ENCODE results near the gene IMMT.

Gene IMMT

DNA sequence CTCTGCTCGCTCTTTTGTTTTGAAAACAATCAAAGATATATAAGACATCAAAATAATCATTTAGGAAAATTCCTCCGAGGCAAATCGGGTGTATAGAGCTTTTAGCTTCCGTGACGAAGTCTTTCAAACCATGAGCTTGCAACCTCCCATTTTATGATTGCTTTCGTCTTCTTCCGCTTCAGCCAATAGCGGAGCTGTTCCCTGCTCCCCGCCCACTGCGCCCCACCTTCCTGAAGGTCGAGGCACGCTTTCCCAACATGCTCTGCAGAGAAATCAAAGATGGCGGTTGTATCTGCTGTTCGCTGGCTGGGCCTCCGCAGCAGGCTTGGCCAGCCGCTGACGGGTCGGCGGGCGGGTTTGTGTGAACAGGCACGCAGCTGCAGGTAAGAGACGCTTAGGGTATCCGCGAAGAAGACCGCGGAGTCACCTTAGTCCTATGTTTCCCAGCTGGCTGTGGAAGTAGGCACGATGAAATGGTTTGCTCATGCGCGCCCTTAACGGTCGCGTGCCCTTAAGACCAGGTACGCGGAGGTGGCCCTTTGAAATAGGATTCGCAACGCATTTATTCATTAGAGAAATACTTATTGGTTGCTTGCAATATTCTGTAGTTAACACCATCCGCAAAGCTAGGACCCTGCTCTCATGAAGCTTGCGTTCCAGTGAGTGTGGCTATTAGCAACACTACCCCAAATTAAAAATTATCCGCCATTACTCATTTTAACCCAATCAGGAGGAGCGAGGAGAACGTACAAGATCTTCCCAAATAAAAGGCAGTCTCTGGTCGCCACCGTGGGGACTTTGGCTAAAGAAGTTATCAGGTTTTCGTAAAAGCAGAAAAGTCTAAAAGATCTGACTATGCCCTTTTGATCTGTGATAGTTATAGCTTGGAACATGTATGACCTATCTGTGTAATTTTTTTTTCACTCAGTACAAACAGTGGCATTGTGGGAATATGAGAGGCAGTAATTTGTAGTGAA, 89.0 kb downstream of the IMMT start, which contains the start of gene PTCD3:
TSS of gene PTCD3 (plus strand) at position 267 of the 977 bp plus-strand sequence. CDS start at position 280, 13 bp downstream.
- no peaks in the 10 kb centered on the region for H3K9me3 ChIP-seq (ENCODE audit: control extremely low read depth in 1 of 5, control insufficient read depth in 4 of 5, insufficient read depth in 2 of 5, low read depth in 1 of 5, low read length in 4 of 5)
- H3K27ac ChIP-seq (ENCODE audit: insufficient read depth in 1 of 2, low read depth in 1 of 2, low read length in 2 of 2, poor library complexity in 1 of 2, severe bottlenecking in 2 of 2): peak within 1 kb of the TSS; percentile 97 to 98
- no peaks in the 10 kb centered on the region for H3K27me3 ChIP-seq (replicated peaks in 2 of 5; ENCODE audit: control insufficient read depth in 4 of 5, insufficient read depth in 5 of 5, low read length in 4 of 5)
- peaks cover 15 to 30% (median 25%) of the 10 kb centered on the region in 4 experiments for H3K4me1 ChIP-seq (ENCODE audit: control extremely low read depth in 1 of 4, control insufficient read depth in 4 of 4, insufficient read depth in 4 of 4, low read length in 3 of 4)
- H3K4me3 ChIP-seq (ENCODE audit: control insufficient read depth in 1 of 7, extremely low read depth in 1 of 7, insufficient read depth in 4 of 7, low read depth in 2 of 7, low read length in 6 of 7): peak within 1 kb of the TSS; percentile 78 to 100 (median 90)
- peaks cover 12 to 47% (median 25%) of the 10 kb centered on the region in 4 experiments for H3K36me3 ChIP-seq (ENCODE audit: control insufficient read depth in 4 of 4, insufficient read depth in 4 of 4, low read length in 3 of 4)
- under 1% methylated on average over 37 of the region's 44 CpGs for WGBS (ENCODE audit: insufficient coverage)
- CTCF ChIA-PET: interaction anchor here (0.9 to 2.0 kb wide), 5 partner anchors 8 to 279 kb away, joined by 3 to 5 read pairs (median 4); no protein-coding TSS in a partner anchor
- DNase-seq: peak; percentile 96 to 98 (median 97)
- POLR2A ChIA-PET: interaction anchor here (0.7 to 1.0 kb wide), 2 partner anchors 316 to 335 kb away, joined by 3 to 4 read pairs; partner anchors contain the start of gene KDM3A

- no peaks in the 10 kb centered on the region for H3K9me3 ChIP-seq (ENCODE audit: control extremely low read depth in 1 of 5, control insufficient read depth in 4 of 5, insufficient read depth in 2 of 5, low read depth in 1 of 5, low read length in 4 of 5)
- peak within 1 kb of the TSS; percentile 97 to 98 for H3K27ac ChIP-seq (ENCODE audit: insufficient read depth in 1 of 2, low read depth in 1 of 2, low read length in 2 of 2, poor library complexity in 1 of 2, severe bottlenecking in 2 of 2)
- peaks cover 15 to 30% (median 25%) of the 10 kb centered on the region in 4 experiments for H3K4me1 ChIP-seq (ENCODE audit: control extremely low read depth in 1 of 4, control insufficient read depth in 4 of 4, insufficient read depth in 4 of 4, low read length in 3 of 4)
- 0% methylated on average over 14 of the region's 38 CpGs for WGBS (ENCODE audit: insufficient coverage)
- DNase-seq: peak; percentile 93 to 95 (median 95)
- ChIA-PET CTCF (interaction anchor here (0.9 to 2.0 kb wide), 5 partner anchors 9 to 279 kb away, joined by 3 to 5 read pairs (median 4); no protein-coding TSS in a partner anchor), POLR2A (interaction anchor here (0.7 to 1.0 kb wide), 2 partner anchors 315 to 336 kb away, joined by 3 to 4 read pairs; partner anchors contain the start of gene KDM3A)
- peaks cover 10 to 47% (median 20%) of the 10 kb centered on the region in 4 experiments for H3K36me3 ChIP-seq (ENCODE audit: control insufficient read depth in 4 of 4, insufficient read depth in 4 of 4, low read length in 3 of 4)
- peak within 1 kb of the TSS; percentile 78 to 100 (median 90) for H3K4me3 ChIP-seq (ENCODE audit: control insufficient read depth in 1 of 7, extremely low read depth in 1 of 7, insufficient read depth in 4 of 7, low read depth in 2 of 7, low read length in 6 of 7)
- no peaks in the 10 kb centered on the region for H3K27me3 ChIP-seq (replicated peaks in 2 of 5; ENCODE audit: control insufficient read depth in 4 of 5, insufficient read depth in 5 of 5, low read length in 4 of 5)
These were observed 89.9 kb downstream of the IMMT start, which contains the start of gene POLR1A for GRCh38 chr2:86105252-86105968. Gene POLR1A (minus strand): TSS chr2:86105886. CDS start chr2:86105776, 110 bp downstream.

- no peaks in the 10 kb centered on the region for H3K9me3 ChIP-seq (ENCODE audit: control extremely low read depth in 1 of 5, control insufficient read depth in 4 of 5, insufficient read depth in 2 of 5, low read depth in 1 of 5, low read length in 4 of 5)
- ChIA-PET CTCF (no interaction called here), POLR2A (no interaction called here)
- no peak overlapping the region for H3K4me3 ChIP-seq (ENCODE audit: control insufficient read depth in 1 of 7, extremely low read depth in 1 of 7, insufficient read depth in 4 of 7, low read depth in 2 of 7, low read length in 6 of 7)
- peaks cover 11 to 23% (median 19%) of the 10 kb centered on the region in 4 experiments for H3K4me1 ChIP-seq (ENCODE audit: control extremely low read depth in 1 of 4, control insufficient read depth in 4 of 4, insufficient read depth in 4 of 4, low read length in 3 of 4)
- H3K36me3 ChIP-seq (ENCODE audit: control insufficient read depth in 4 of 4, insufficient read depth in 4 of 4, low read length in 3 of 4): peaks cover 9 to 49% (median 33%) of the 10 kb centered on the region in 4 experiments
- DNase-seq: peak in 1 of 3 donors; percentile 14
- H3K27ac ChIP-seq (ENCODE audit: insufficient read depth in 1 of 2, low read depth in 1 of 2, low read length in 2 of 2, poor library complexity in 1 of 2, severe bottlenecking in 2 of 2): no peak overlapping the region
- H3K27me3 ChIP-seq (replicated peaks in 2 of 5; ENCODE audit: control insufficient read depth in 4 of 5, insufficient read depth in 5 of 5, low read length in 4 of 5): no peaks in the 10 kb centered on the region
These were observed 93.1 kb downstream of the IMMT start for GRCh38 chr2:86102157-86102556.

DNA sequence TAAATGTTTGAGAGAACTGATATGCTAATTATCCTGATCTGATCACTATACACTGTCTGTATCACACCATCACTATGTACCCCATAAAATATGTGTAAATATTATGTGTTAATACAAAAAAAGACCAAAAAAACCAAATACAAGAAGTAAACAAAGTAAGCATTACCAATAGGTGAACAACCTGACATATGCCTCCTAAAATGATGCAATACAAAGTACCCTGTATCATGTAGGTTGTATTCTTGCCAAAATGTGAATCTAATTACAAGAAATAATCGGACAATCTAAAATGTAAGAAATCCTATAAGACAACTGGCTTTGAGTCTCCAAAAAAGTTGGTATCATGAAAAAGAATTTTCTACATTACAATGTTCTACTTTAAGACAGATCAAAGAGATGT, 97.3 kb downstream of the IMMT start:
- H3K27ac ChIP-seq (ENCODE audit: insufficient read depth in 1 of 2, low read depth in 1 of 2, low read length in 2 of 2, poor library complexity in 1 of 2, severe bottlenecking in 2 of 2): peak overlapping the region in 1 of 2 experiments; percentile 35
- H3K4me1 ChIP-seq (ENCODE audit: control extremely low read depth in 1 of 4, control insufficient read depth in 4 of 4, insufficient read depth in 4 of 4, low read length in 3 of 4): no peaks in the 10 kb centered on the region
- no peak overlapping the region for H3K4me3 ChIP-seq (ENCODE audit: control insufficient read depth in 1 of 7, extremely low read depth in 1 of 7, insufficient read depth in 4 of 7, low read depth in 2 of 7, low read length in 6 of 7)
- peaks cover 9 to 69% (median 48%) of the 10 kb centered on the region in 4 experiments for H3K36me3 ChIP-seq (ENCODE audit: control insufficient read depth in 4 of 4, insufficient read depth in 4 of 4, low read length in 3 of 4)
- H3K27me3 ChIP-seq (replicated peaks in 2 of 5; ENCODE audit: control insufficient read depth in 4 of 5, insufficient read depth in 5 of 5, low read length in 4 of 5): no peaks in the 10 kb centered on the region
- H3K9me3 ChIP-seq (ENCODE audit: control extremely low read depth in 1 of 5, control insufficient read depth in 4 of 5, insufficient read depth in 2 of 5, low read depth in 1 of 5, low read length in 4 of 5): no peaks in the 10 kb centered on the region
- CTCF ChIA-PET: interaction anchor here (3.9 kb wide), 1 partner anchor 9 kb away, joined by 12 read pairs; no protein-coding TSS in a partner anchor
- no peak for DNase-seq
- POLR2A ChIA-PET: interaction anchor here (1.1 kb wide), 1 partner anchor 209 kb away, joined by 3 read pairs; no protein-coding TSS in a partner anchor
- no CpG with 5 or more reads among the region's 1 CpG for WGBS (ENCODE audit: insufficient coverage)

DNA sequence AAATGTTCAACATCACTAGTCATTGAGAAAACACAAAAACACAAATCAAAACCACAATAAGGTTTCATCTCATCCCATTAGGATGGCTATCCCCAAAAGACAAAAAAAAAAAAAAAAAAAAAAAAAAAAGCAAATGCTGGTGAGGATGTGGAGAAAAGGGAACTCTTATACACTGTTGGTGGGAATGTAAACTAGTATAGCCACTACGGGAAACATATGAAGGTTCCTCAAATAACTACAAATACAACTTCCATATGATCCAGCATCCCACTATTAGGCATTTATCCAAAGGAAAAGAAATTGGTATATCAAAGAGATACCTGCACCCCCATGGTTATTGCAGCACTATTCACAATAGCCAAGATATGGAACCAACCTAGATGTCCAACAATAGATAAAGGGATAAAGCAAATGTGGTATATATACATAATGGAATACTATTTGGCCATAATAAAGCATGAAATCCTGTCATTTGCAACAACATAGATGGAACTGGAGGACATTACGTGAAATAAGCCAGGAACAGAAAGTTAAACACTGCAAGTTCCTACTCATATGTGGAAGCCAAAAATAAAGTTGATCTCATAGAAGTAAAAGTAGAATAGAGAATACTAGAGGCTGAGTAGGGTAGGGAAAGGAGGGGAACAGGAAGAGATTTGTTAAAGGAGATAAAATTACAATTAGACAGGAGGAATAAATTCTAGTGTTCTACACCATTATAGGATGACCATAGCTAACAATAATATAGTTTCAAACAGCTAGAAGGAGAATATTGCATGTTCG, 98.0 kb downstream of the IMMT start:
- WGBS (ENCODE audit: insufficient coverage): 100% methylated on average over 1 of the region's 3 CpGs
- ChIA-PET POLR2A (interaction anchor here (1.1 kb wide), 1 partner anchor 208 kb away, joined by 3 read pairs; no protein-coding TSS in a partner anchor), CTCF (interaction anchor here (3.9 kb wide), 1 partner anchor 8 kb away, joined by 12 read pairs; no protein-coding TSS in a partner anchor)
- Histone ChIP-seq H3K9me3 (ENCODE audit: control extremely low read depth in 1 of 5, control insufficient read depth in 4 of 5, insufficient read depth in 2 of 5, low read depth in 1 of 5, low read length in 4 of 5) (no peaks in the 10 kb centered on the region), H3K36me3 (ENCODE audit: control insufficient read depth in 4 of 4, insufficient read depth in 4 of 4, low read length in 3 of 4) (peaks cover 5 to 64% (median 45%) of the 10 kb centered on the region in 4 experiments), H3K27ac (ENCODE audit: insufficient read depth in 1 of 2, low read depth in 1 of 2, low read length in 2 of 2, poor library complexity in 1 of 2, severe bottlenecking in 2 of 2) (peak overlapping the region in 1 of 2 experiments; percentile 35), H3K4me1 (ENCODE audit: control extremely low read depth in 1 of 4, control insufficient read depth in 4 of 4, insufficient read depth in 4 of 4, low read length in 3 of 4) (no peaks in the 10 kb centered on the region), H3K27me3 (replicated peaks in 2 of 5; ENCODE audit: control insufficient read depth in 4 of 5, insufficient read depth in 5 of 5, low read length in 4 of 5) (no peaks in the 10 kb centered on the region), H3K4me3 (ENCODE audit: control insufficient read depth in 1 of 7, extremely low read depth in 1 of 7, insufficient read depth in 4 of 7, low read depth in 2 of 7, low read length in 6 of 7) (no peak overlapping the region)
- no peak for DNase-seq

DNA sequence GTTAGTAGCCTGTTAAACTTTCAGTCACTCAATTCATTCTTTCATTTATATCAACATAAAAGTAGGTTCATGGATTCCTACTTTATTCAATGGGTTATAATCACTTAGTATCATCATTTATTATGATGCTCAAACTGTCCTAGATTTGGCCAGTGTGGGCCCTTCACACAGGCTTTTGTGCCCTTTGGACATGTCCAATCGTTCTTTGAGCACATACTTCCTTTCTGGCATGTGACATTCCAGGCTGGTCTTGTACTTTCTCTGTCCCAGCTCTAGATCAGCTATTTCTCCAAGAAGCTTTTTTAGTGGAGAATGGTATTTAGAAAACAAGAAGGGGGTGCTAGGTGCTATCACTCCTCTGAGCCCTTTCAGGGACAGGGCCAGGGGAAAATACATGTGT, 101.0 kb downstream of the IMMT start:
- Histone ChIP-seq H3K36me3 (ENCODE audit: control insufficient read depth in 4 of 4, insufficient read depth in 4 of 4, low read length in 3 of 4) (peaks cover 4 to 67% (median 47%) of the 10 kb centered on the region in 4 experiments), H3K27me3 (replicated peaks in 2 of 5; ENCODE audit: control insufficient read depth in 4 of 5, insufficient read depth in 5 of 5, low read length in 4 of 5) (no peaks in the 10 kb centered on the region), H3K4me1 (ENCODE audit: control extremely low read depth in 1 of 4, control insufficient read depth in 4 of 4, insufficient read depth in 4 of 4, low read length in 3 of 4) (no peaks in the 10 kb centered on the region), H3K27ac (ENCODE audit: insufficient read depth in 1 of 2, low read depth in 1 of 2, low read length in 2 of 2, poor library complexity in 1 of 2, severe bottlenecking in 2 of 2) (no peak overlapping the region), H3K9me3 (ENCODE audit: control extremely low read depth in 1 of 5, control insufficient read depth in 4 of 5, insufficient read depth in 2 of 5, low read depth in 1 of 5, low read length in 4 of 5) (no peaks in the 10 kb centered on the region), H3K4me3 (ENCODE audit: control insufficient read depth in 1 of 7, extremely low read depth in 1 of 7, insufficient read depth in 4 of 7, low read depth in 2 of 7, low read length in 6 of 7) (no peak overlapping the region)
- 100% methylated on average over 1 of the region's 1 CpG for WGBS (ENCODE audit: insufficient coverage)
- ChIA-PET POLR2A (no interaction called here), CTCF (interaction anchor here (2.0 kb wide), 1 partner anchor 15 kb away, joined by 7 read pairs; no protein-coding TSS in a partner anchor)
- no peak for DNase-seq

Measured in common myeloid progenitor, CD34-positive (primary cell).